HG02885 (cell line): Measurements from ENCODE around the gene AMN1.
"Not testable (repeated sequence)": the region's sequence is repeated elsewhere in the genome, so short reads cannot be mapped to it uniquely, and the experiment has no call there.

Experiments used
- ATAC-seq: cut with Tn5 transposase; IDR thresholded peaks from one replicate; pipeline ENCODE4 v1.9.1; 2021; ENCODE audit warnings: mild to moderate bottlenecking; ENCODE audit not compliant: unreplicated experiment, poor library complexity

AMN1 gene

DNA sequence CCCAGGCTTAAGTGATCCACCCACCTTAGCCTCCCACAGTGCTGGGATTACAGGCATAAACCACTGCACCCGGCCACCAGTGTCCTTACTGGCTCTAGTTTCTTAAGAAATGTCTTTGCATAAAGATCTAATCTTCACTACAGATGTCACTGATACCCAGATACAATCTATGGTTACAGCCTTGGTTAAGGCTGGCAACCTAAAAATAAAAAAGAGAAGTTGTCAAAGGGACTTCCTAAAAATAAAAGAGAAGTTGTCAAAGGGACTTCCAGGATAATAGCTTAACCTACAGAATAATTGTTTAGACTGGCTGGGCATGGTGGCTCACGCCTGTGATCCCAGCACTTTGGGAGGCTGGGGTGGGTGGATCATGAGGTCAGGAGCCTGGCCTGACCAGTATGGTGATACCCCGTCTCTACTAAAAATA, 41.7 kb downstream of the AMN1 start:
- peak; percentile 71 for ATAC-seq

GRCh38 chr12:31685801-31686200, 43.0 kb downstream of the AMN1 start:
- ATAC-seq = no peak

- peak; percentile 91 for ATAC-seq
These were observed 46.5 kb downstream of the AMN1 start for GRCh38 chr12:31682136-31682962.

DNA sequence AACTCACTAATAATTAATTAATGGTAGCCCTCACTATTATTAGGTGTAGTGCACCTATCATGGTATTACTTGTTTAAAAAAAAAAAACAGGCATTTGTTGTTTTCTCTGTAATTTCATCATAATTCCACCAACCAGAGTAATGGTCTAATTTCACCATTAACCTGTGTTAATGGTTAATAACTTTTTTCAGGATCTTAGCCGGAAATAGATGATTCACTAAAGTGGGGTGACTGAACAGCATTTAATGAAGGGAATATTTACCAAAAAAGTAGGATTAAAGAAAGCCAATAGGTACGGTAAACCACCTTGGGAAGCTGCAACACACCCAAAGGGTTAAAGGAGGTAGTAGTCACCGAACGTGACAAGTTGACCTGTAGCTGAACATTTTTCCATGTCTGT, 56.3 kb downstream of the AMN1 start:
- no peak for ATAC-seq

GRCh38 chr12:31669582-31669981, 59.2 kb downstream of the AMN1 start:
- not testable (repeated sequence) for ATAC-seq

- ATAC-seq = no peak
These were observed 59.8 kb downstream of the AMN1 start for GRCh38 chr12:31669020-31669419.

- no peak for ATAC-seq
These were observed 64.8 kb downstream of the AMN1 start for GRCh38 chr12:31664038-31664437.

GRCh38 chr12:31663576-31663975, 65.2 kb downstream of the AMN1 start:
- ATAC-seq = no peak

GRCh38 chr12:31662176-31662849, 66.5 kb downstream of the AMN1 start:
- peak; percentile 21 for ATAC-seq

DNA sequence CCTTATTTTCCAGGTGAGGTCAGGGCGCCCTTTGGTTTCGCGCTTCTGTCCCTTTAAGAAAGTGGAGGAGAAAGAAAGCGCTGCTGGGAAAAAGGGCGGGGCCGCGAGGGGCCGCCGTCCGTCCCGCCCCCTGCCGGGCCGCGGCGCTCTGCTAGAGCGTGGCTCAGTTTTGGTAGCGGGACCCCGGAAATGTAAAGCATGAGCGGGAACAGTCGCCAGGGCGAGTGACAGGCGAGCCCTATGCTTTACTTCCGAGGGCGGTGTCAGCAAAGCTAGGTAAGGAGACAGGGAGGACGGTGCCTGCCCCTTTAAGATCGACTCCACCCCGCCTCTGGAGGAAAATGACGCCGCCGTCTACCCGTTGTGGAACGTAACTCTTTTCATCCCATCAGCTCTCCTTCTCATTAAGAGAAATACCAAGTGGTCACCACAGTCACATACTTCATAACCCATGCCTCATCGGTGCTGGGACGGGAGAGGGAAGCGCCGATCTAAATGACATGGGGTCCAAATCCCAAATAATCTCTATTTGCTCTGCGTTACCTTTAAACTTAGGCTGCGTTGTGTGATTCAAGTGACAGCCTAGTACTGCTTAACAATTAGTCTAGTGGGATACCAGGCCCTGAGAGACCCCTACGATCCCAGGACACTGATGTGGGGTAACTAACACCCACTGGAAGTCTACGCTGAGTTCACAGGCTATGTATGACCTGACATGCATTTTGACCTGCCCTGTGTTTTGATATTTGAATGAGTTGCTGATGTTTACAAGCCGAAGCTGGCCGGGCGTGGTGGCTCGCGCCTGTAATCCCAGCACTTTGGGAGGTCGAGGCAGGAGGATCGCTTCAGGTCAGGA, 69.5 kb downstream of the AMN1 start, which contains the start of gene ETFBKMT:
ETFBKMT (plus strand) TSS at position 602 of the 856 bp plus-strand sequence. CDS start 2,266 bp downstream, outside the sequence.
- ATAC-seq = peak; percentile 97

- peak; percentile 1 for ATAC-seq
These were observed 70.2 kb downstream of the AMN1 start for GRCh38 chr12:31658471-31659086.

DNA sequence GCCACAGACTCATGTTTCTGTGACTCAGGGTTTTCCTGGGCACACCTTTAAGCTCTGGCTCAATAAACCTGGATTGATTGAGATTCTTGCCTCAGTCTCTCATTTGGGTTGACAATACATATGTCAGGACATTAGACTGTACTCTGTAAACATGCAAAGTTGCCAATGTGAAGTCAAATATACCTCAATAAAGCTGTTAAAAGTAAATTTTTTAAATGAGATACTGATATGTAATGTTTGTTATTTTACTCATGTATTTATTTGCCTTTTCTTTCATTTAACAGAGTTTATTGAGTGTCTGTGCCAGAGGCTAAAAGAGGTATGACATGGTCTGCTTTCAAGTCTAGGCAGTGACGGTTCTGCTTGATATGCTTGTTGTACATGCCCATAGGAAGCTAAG, 73.0 kb downstream of the AMN1 start:
- ATAC-seq = no peak

- no peak for ATAC-seq
These were observed 73.6 kb downstream of the AMN1 start for GRCh38 chr12:31655208-31655607.

DNA sequence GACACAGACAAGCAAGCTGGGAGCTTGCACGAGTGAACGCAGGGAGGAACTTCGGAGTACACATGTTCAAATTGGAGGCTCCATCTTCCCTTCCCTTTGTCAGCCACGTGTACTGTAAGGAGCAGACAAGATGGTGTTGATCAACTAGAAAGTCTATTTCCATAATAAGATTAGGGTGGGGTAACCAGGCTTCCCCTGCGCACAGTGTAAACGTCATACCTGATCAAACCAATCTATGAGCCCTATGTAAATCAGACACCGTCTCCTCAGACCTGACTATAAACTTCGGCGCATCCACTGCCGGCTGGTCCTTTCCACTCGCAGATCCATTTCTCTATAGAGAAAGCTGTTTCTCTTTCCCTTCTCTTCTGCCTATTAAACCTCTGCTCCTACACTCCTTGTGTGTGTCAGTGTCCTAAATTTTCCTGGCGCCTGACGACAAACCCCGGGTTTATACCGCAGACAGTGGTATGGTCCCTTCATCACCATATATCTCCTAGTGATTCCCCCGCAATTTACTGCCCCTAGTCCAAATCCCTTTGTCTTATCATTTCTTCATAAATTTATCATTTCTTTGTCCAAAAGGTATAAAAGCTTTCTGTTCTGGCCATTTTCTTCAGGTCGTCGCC, 76.8 kb downstream of the AMN1 start:
- ATAC-seq = no peak

GRCh38 chr12:31650918-31651317, 77.9 kb downstream of the AMN1 start:
- ATAC-seq = no peak

- no peak for ATAC-seq
These were observed 81.7 kb downstream of the AMN1 start for GRCh38 chr12:31647086-31647491.

DNA sequence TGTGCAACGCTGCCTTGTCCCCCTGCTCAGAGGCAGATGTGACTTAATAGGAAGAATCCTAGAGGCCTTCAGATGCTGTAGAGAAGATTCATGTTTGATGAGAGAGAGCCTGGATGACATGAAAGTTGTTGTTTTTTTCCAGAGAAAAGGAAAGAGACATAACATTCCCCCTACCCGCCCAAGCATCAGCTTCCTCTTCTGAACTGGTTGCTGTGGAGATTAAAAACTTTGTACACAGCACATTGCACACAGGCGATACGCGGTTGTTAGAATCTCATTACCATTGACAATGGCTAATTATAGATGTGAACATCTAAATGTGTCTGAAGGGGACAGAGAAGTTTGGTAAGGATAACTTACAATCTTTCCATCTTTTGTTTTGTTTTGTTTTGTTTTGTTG, 82.9 kb downstream of the AMN1 start:
- no peak for ATAC-seq

GRCh38 chr12:31644536-31644935, 84.3 kb downstream of the AMN1 start:
- no peak for ATAC-seq

GRCh38 chr12:31641509-31642090, 87.2 kb downstream of the AMN1 start:
- no peak for ATAC-seq
